ENCODE results near the gene PPARG. TPM values are rescaled to one million over a fixed set of nuclear protein-coding genes. Genes with fewer than 3 reads are reported as not detected.

The PPARG gene
- total and polyA plus RNA-seq, 2 of the 13 experiments (the other 11 are each of a cell fraction or from before 2014, with no cell fraction given): 13.9 to 58.3 TPM

DNA sequence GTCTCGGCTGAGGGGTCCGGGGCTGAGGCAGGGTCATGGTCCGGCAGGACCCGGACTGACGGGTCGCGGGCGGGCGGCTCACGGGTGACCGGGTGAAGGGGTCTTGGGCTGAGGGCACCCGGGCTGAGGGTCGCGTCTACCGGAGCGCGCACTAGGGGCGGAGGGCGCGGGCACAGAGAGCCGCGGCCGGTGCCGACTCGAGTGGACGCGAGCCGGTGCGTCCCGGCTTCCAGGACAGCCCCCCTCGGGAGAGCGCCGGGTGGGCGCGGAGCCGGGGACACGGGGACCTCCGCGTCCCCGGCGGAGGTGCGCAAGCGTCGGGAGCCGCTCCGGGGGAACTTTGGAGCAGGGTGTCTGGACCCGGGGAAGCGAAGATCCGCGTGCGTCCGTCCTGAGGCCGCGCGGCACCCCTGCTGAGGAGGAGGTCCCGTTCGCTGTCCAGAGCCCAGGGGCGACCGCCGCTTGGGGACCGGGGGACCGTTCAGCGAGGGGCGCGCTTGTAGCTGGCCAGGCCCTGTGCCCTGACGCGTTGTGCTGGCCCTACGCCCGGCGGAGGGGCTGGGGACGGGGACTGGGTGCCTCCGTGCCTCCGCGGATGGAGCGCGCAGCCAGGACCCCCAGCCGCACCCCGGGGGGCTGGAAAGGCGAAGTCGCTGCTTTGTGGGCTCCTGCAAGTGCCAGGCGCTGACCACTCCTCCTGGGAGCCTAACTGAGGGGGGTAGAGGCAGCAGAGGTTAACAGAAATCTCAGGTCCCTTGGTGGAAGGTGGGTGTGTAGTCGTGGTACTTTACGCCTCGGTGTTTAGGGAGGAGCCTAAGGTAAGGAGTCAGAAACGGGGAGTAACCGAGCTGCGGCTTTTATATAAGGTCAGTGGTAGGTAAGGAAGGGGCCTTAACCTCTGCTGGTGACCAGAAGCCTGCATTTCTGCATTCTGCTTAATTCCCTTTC lies at the start of gene PPARG (continued):
- TF ChIP-seq ATF6 (CRISPR knock-in tag; conservative IDR thresholded peaks at IDR 0.05) (no peak), SALL1 (CRISPR knock-in tag; IDR thresholded peaks at IDR 0.05) (peak; percentile 61), ZFP90 (CRISPR knock-in tag; IDR thresholded peaks at IDR 0.05; ENCODE audit: borderline replicate concordance) (no peak), TMF1 (CRISPR knock-in tag; IDR thresholded peaks at IDR 0.05; ENCODE audit: low read depth) (no peak; the same call in 1 of the 2 replicates), ZFP82 (CRISPR knock-in tag; IDR thresholded peaks at IDR 0.05; ENCODE audit: borderline replicate concordance) (no peak), FIP1L1 (IDR thresholded peaks at IDR 0.05; ENCODE audit: borderline replicate concordance, insufficient read depth, low read depth, low read length) (peak; percentile 51; the same call in 1 of the 2 replicates), TCF7 (IDR thresholded peaks at IDR 0.05; ENCODE audit: low read depth) (no peak), ERF (CRISPR knock-in tag; IDR thresholded peaks at IDR 0.05) (peak; percentile 57), SIX4 (CRISPR knock-in tag; IDR thresholded peaks at IDR 0.05) (no peak), SPEN (CRISPR knock-in tag; IDR thresholded peaks at IDR 0.05; ENCODE audit: low read depth) (no peak), RFX1 (IDR thresholded peaks at IDR 0.05) (no peak), ZBTB25 (CRISPR knock-in tag; IDR thresholded peaks at IDR 0.05) (no peak), ZNF790 (CRISPR knock-in tag; IDR thresholded peaks at IDR 0.05; ENCODE audit: borderline replicate concordance) (peak; percentile 1; the same call in 1 of the 2 replicates), SIN3B (IDR thresholded peaks at IDR 0.05; ENCODE audit: low read length) (no peak), MATR3 (CRISPR knock-in tag; IDR thresholded peaks at IDR 0.05) (no peak), YY1 (IDR thresholded peaks at IDR 0.05; ENCODE audit: insufficient read depth, insufficient replicate concordance, low read depth, low read length) (no peak), MEIS1 (CRISPR knock-in tag; IDR thresholded peaks at IDR 0.05; ENCODE audit: borderline replicate concordance) (0 out of 2 replicates have a peak, but pooled peaks have one; percentile 57), ZNF207 (IDR thresholded peaks at IDR 0.05; ENCODE audit: borderline replicate concordance) (no peak)
- TF ChIP-seq, protein P1, sequence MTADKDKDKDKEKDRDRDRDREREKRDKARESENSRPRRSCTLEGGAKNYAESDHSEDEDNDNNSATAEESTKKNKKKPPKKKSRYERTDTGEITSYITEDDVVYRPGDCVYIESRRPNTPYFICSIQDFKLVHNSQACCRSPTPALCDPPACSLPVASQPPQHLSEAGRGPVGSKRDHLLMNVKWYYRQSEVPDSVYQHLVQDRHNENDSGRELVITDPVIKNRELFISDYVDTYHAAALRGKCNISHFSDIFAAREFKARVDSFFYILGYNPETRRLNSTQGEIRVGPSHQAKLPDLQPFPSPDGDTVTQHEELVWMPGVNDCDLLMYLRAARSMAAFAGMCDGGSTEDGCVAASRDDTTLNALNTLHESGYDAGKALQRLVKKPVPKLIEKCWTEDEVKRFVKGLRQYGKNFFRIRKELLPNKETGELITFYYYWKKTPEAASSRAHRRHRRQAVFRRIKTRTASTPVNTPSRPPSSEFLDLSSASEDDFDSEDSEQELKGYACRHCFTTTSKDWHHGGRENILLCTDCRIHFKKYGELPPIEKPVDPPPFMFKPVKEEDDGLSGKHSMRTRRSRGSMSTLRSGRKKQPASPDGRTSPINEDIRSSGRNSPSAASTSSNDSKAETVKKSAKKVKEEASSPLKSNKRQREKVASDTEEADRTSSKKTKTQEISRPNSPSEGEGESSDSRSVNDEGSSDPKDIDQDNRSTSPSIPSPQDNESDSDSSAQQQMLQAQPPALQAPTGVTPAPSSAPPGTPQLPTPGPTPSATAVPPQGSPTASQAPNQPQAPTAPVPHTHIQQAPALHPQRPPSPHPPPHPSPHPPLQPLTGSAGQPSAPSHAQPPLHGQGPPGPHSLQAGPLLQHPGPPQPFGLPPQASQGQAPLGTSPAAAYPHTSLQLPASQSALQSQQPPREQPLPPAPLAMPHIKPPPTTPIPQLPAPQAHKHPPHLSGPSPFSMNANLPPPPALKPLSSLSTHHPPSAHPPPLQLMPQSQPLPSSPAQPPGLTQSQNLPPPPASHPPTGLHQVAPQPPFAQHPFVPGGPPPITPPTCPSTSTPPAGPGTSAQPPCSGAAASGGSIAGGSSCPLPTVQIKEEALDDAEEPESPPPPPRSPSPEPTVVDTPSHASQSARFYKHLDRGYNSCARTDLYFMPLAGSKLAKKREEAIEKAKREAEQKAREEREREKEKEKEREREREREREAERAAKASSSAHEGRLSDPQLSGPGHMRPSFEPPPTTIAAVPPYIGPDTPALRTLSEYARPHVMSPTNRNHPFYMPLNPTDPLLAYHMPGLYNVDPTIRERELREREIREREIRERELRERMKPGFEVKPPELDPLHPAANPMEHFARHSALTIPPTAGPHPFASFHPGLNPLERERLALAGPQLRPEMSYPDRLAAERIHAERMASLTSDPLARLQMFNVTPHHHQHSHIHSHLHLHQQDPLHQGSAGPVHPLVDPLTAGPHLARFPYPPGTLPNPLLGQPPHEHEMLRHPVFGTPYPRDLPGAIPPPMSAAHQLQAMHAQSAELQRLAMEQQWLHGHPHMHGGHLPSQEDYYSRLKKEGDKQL (CRISPR knock-in tag; IDR thresholded peaks at IDR 0.05; ENCODE audit: low read depth): no peak

Measured in HepG2 (cell line).